ENCODE data around the gene PRAME. TPM values are rescaled to one million over a fixed set of nuclear protein-coding genes. Genes with fewer than 3 reads are reported as not detected.

Gene PRAME
- total and polyA plus RNA-seq, 2 experiments from 2014 or later, result not detected

DNA sequence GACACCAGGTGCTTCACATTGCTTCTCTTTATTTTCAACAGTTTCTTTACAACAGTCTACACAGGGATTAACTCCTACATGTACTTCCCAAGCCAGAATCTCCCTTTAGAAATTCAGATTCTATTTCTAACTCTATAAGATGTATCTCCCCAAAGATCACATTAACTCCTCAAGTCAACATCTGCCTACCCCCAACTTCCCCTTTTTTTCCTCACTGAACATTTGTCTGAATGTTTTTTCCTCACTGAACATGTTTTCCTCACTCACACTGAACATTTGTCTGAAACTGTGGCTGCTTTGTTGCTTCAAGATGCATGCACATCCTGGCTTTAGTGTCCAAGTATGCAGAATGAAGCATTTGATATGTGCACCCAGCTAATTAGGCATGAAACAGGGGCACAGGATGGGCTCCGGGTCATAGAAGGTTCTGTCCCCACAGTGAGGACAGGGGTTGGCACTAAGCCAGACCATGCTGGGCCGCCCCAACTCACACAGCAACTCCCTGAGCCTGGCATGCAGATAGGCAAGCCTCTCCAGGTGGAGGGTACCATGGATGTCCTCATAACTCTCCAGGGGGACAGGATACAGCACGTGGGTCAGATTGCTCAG is 11.3 kb downstream of the PRAME start:
- H3K36me3 ChIP-seq (ENCODE audit: insufficient read depth), result no peaks in the 10 kb centered on the region
- Mint-ChIP-seq H3K4me1 (no peaks in the 10 kb centered on the region), H3K36me3 (ENCODE audit: low read depth) (no peaks in the 10 kb centered on the region), H3K9me3 (no peaks in the 10 kb centered on the region; the same call in 2 of the 3 replicates), H3K27me3 (ENCODE audit: insufficient read depth, low read depth, poor library complexity) (peaks cover 74% of the 10 kb centered on the region), H3K27ac (no peak overlapping the region), H3K4me3 (no peak overlapping the region)
- no peak for TF ChIP-seq CREB1 (CRISPR knock-in tag; IDR thresholded peaks at IDR 0.05; ENCODE audit: low read depth)
- no peak for TF ChIP-seq STAT1 (IDR thresholded peaks at IDR 0.05; ENCODE audit: unreplicated experiment)
- TF ChIP-seq NANOG (IDR thresholded peaks at IDR 0.05; ENCODE audit: borderline replicate concordance), result no peak
- no peak for TF ChIP-seq JUNB (IDR thresholded peaks at IDR 0.05; ENCODE audit: unreplicated experiment)
- TF ChIP-seq EZH2phosphoT487 (IDR thresholded peaks at IDR 0.05; ENCODE audit: unreplicated experiment), result no peak
- TF ChIP-seq, protein P1, sequence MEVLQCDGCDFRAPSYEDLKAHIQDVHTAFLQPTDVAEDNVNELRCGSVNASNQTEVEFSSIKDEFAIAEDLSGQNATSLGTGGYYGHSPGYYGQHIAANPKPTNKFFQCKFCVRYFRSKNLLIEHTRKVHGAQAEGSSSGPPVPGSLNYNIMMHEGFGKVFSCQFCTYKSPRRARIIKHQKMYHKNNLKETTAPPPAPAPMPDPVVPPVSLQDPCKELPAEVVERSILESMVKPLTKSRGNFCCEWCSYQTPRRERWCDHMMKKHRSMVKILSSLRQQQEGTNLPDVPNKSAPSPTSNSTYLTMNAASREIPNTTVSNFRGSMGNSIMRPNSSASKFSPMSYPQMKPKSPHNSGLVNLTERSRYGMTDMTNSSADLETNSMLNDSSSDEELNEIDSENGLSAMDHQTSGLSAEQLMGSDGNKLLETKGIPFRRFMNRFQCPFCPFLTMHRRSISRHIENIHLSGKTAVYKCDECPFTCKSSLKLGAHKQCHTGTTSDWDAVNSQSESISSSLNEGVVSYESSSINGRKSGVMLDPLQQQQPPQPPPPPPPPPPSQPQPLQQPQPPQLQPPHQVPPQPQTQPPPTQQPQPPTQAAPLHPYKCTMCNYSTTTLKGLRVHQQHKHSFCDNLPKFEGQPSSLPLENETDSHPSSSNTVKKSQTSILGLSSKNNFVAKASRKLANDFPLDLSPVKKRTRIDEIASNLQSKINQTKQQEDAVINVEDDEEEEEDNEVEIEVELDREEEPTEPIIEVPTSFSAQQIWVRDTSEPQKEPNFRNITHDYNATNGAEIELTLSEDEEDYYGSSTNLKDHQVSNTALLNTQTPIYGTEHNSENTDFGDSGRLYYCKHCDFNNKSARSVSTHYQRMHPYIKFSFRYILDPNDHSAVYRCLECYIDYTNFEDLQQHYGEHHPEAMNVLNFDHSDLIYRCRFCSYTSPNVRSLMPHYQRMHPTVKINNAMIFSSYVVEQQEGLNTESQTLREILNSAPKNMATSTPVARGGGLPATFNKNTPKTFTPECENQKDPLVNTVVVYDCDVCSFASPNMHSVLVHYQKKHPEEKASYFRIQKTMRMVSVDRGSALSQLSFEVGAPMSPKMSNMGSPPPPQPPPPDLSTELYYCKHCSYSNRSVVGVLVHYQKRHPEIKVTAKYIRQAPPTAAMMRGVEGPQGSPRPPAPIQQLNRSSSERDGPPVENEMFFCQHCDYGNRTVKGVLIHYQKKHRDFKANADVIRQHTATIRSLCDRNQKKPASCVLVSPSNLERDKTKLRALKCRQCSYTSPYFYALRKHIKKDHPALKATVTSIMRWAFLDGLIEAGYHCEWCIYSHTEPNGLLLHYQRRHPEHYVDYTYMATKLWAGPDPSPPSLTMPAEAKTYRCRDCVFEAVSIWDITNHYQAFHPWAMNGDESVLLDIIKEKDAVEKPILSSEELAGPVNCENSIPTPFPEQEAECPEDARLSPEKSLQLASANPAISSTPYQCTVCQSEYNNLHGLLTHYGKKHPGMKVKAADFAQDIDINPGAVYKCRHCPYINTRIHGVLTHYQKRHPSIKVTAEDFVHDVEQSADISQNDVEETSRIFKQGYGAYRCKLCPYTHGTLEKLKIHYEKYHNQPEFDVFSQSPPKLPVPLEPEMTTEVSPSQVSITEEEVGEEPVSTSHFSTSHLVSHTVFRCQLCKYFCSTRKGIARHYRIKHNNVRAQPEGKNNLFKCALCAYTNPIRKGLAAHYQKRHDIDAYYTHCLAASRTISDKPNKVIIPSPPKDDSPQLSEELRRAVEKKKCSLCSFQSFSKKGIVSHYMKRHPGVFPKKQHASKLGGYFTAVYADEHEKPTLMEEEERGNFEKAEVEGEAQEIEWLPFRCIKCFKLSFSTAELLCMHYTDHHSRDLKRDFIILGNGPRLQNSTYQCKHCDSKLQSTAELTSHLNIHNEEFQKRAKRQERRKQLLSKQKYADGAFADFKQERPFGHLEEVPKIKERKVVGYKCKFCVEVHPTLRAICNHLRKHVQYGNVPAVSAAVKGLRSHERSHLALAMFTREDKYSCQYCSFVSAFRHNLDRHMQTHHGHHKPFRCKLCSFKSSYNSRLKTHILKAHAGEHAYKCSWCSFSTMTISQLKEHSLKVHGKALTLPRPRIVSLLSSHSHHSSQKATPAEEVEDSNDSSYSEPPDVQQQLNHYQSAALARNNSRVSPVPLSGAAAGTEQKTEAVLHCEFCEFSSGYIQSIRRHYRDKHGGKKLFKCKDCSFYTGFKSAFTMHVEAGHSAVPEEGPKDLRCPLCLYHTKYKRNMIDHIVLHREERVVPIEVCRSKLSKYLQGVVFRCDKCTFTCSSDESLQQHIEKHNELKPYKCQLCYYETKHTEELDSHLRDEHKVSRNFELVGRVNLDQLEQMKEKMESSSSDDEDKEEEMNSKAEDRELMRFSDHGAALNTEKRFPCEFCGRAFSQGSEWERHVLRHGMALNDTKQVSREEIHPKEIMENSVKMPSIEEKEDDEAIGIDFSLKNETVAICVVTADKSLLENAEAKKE (CRISPR knock-in tag; IDR thresholded peaks at IDR 0.05), result no peak
- TF ChIP-seq POLR2AphosphoS5 (IDR thresholded peaks at IDR 0.05; ENCODE audit: low read depth), result no peak
- TF ChIP-seq, protein P2, sequence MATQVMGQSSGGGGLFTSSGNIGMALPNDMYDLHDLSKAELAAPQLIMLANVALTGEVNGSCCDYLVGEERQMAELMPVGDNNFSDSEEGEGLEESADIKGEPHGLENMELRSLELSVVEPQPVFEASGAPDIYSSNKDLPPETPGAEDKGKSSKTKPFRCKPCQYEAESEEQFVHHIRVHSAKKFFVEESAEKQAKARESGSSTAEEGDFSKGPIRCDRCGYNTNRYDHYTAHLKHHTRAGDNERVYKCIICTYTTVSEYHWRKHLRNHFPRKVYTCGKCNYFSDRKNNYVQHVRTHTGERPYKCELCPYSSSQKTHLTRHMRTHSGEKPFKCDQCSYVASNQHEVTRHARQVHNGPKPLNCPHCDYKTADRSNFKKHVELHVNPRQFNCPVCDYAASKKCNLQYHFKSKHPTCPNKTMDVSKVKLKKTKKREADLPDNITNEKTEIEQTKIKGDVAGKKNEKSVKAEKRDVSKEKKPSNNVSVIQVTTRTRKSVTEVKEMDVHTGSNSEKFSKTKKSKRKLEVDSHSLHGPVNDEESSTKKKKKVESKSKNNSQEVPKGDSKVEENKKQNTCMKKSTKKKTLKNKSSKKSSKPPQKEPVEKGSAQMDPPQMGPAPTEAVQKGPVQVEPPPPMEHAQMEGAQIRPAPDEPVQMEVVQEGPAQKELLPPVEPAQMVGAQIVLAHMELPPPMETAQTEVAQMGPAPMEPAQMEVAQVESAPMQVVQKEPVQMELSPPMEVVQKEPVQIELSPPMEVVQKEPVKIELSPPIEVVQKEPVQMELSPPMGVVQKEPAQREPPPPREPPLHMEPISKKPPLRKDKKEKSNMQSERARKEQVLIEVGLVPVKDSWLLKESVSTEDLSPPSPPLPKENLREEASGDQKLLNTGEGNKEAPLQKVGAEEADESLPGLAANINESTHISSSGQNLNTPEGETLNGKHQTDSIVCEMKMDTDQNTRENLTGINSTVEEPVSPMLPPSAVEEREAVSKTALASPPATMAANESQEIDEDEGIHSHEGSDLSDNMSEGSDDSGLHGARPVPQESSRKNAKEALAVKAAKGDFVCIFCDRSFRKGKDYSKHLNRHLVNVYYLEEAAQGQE (IDR thresholded peaks at IDR 0.05; ENCODE audit: unreplicated experiment), result no peak
- TF ChIP-seq EZH2 (IDR thresholded peaks at IDR 0.05; ENCODE audit: low read depth, unreplicated experiment), result no peak
- TF ChIP-seq, protein P3, sequence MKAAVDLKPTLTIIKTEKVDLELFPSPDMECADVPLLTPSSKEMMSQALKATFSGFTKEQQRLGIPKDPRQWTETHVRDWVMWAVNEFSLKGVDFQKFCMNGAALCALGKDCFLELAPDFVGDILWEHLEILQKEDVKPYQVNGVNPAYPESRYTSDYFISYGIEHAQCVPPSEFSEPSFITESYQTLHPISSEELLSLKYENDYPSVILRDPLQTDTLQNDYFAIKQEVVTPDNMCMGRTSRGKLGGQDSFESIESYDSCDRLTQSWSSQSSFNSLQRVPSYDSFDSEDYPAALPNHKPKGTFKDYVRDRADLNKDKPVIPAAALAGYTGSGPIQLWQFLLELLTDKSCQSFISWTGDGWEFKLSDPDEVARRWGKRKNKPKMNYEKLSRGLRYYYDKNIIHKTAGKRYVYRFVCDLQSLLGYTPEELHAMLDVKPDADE (IDR thresholded peaks at IDR 0.05), result no peak
- TF ChIP-seq, protein P4, sequence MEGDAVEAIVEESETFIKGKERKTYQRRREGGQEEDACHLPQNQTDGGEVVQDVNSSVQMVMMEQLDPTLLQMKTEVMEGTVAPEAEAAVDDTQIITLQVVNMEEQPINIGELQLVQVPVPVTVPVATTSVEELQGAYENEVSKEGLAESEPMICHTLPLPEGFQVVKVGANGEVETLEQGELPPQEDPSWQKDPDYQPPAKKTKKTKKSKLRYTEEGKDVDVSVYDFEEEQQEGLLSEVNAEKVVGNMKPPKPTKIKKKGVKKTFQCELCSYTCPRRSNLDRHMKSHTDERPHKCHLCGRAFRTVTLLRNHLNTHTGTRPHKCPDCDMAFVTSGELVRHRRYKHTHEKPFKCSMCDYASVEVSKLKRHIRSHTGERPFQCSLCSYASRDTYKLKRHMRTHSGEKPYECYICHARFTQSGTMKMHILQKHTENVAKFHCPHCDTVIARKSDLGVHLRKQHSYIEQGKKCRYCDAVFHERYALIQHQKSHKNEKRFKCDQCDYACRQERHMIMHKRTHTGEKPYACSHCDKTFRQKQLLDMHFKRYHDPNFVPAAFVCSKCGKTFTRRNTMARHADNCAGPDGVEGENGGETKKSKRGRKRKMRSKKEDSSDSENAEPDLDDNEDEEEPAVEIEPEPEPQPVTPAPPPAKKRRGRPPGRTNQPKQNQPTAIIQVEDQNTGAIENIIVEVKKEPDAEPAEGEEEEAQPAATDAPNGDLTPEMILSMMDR (conservative IDR thresholded peaks at IDR 0.05; ENCODE audit: low read depth in 2 of 2), result no peak
- no peak for TF ChIP-seq ZNF114 (CRISPR knock-in tag; IDR thresholded peaks at IDR 0.05)
- TF ChIP-seq ZNF331 (CRISPR knock-in tag; IDR thresholded peaks at IDR 0.05; ENCODE audit: low read depth), result no peak
- H3K27ac ChIP-seq (ENCODE audit: low read depth), result no peak overlapping the region
- peaks cover 99% of the 10 kb centered on the region for H3K27me3 ChIP-seq (ENCODE audit: insufficient read depth)
- no peak for DNase-seq (ENCODE audit: low spot score)
- H3K4me3 ChIP-seq, result no peak overlapping the region
- no peak for ATAC-seq
- no peaks in the 10 kb centered on the region for H3K9me2 ChIP-seq (ENCODE audit: insufficient read depth)
- no peaks in the 10 kb centered on the region; the same call in 1 of the 2 replicates for H4K20me1 ChIP-seq (replicated peaks; ENCODE audit: insufficient read depth)
- no peak overlapping the region for H3K4me2 ChIP-seq
- H3K79me2 ChIP-seq (replicated peaks; ENCODE audit: insufficient read depth), result no peaks in the 10 kb centered on the region
- no peaks in the 10 kb centered on the region for H3K4me1 ChIP-seq (ENCODE audit: insufficient read depth)
- no peaks in the 10 kb centered on the region for H3F3A ChIP-seq (replicated peaks; ENCODE audit: low read depth)
- H2AFZ ChIP-seq, result no peak overlapping the region
